HepG2 (cell line): Measurements from ENCODE around the gene TLK2. TPM values are rescaled to one million over a fixed set of nuclear protein-coding genes. Genes with fewer than 3 reads are reported as not detected.

ENCODE experiments used
- ATF2 ChIP-seq: sonication (generic); formaldehyde crosslinking; IDR thresholded peaks from 2 replicates; pipeline ENCODE4 v1.4.0; 2020; ENCODE audit warnings: missing genetic modification reagents
- CREM ChIP-seq, 2 experiments: sonication (generic) in 1 of 2; formaldehyde crosslinking in 1 of 2; IDR thresholded peaks; 2 replicates each; pipeline versions ENCODE4 v1.4.0 to v1.6.1; 2016 to 2020; ENCODE audit warnings: antibody characterized with exemption in 1 of 2, mild to moderate bottlenecking in 1 of 2, missing genetic modification reagents in 1 of 2
- ZNF230 ChIP-seq: sonication (generic); formaldehyde crosslinking; IDR thresholded peaks from 2 replicates; pipeline ENCODE4 v1.4.0; 2020; ENCODE audit warnings: mild to moderate bottlenecking, missing genetic modification reagents
- ZNF253 ChIP-seq: sonication (generic); formaldehyde crosslinking; IDR thresholded peaks from 2 replicates; pipeline ENCODE4 v1.8.0; 2022; ENCODE audit warnings: mild to moderate bottlenecking, missing genetic modification reagents, borderline replicate concordance
- ZNF264 ChIP-seq: sonication (generic); formaldehyde crosslinking; IDR thresholded peaks from 2 replicates; pipeline ENCODE4 v1.4.0; 2020; ENCODE audit warnings: missing genetic modification reagents
- ZNF280B ChIP-seq: sonication (generic); formaldehyde crosslinking; IDR thresholded peaks from 2 replicates; pipeline ENCODE4 v1.5.0; 2020; ENCODE audit warnings: missing genetic modification reagents, mild to moderate bottlenecking, borderline replicate concordance
- ZNF598 ChIP-seq: sonication (generic); formaldehyde crosslinking; IDR thresholded peaks from 2 replicates; pipeline ENCODE4 v1.5.1; 2020; ENCODE audit warnings: mild to moderate bottlenecking, missing genetic modification reagents, borderline replicate concordance
- polyA plus RNA-seq, 8 experiments: library from polyadenylated mRNA; depleted of rRNA in 3 of 8; stranded (reverse) in 7 of 8; unstranded in 1 of 8; fragments of >200 nt; fragmentation: Illumina TruSeq in 4 of 8; extraction: Trizol in 4 of 8; gene quantifications; 2 replicates each; pipeline versions ENCODE4 v1.2.1 to v1.2.3, GENCODE V29; 2011 to 2016; ENCODE audit warnings: low read depth in 4 of 8, missing spikeins in 1 of 8, mixed read lengths in 1 of 8; ENCODE audit not compliant: insufficient read depth in 1 of 8
- total RNA-seq, 5 experiments: library from RNA; depleted of rRNA; stranded (reverse); fragments of >200 nt; fragmentation: Illumina TruSeq; extraction: Trizol; gene quantifications; 2 replicates each; pipeline ENCODE4 v1.2.3, GENCODE V29; 2016; ENCODE audit warnings: low read depth in 1 of 5
- TF ChIP-seq, protein P1 (sequence below): sonication (generic); formaldehyde crosslinking; IDR thresholded peaks from 2 replicates; pipeline ENCODE4 v1.8.0; 2022; ENCODE audit warnings: mild to moderate bottlenecking, missing genetic modification reagents, borderline replicate concordance
- TF ChIP-seq, protein P2 (sequence below): IDR thresholded peaks from 2 replicates; pipeline ENCODE4 v1.6.1; 2012; ENCODE audit warnings: low read length, improper control_type of control experiment

Gene TLK2
- total and polyA plus RNA-seq, 2 of the 13 experiments (the other 11 are each of a cell fraction or from before 2014, with no cell fraction given), result 58.7 to 60.8 TPM

- TF ChIP-seq ATF2 (CRISPR knock-in tag) (no peak), CREM (IDR thresholded peaks at IDR 0.05) (no peak), CREM (CRISPR knock-in tag; IDR thresholded peaks at IDR 0.05) (no peak), ZNF598 (0 out of 2 replicates have a peak, but pooled peaks have one; percentile 16), ZNF253 (no peak), ZNF230 (no peak), ZNF280B (CRISPR knock-in tag) (no peak), ZNF264 (CRISPR knock-in tag) (no peak)
- TF ChIP-seq, protein P1, sequence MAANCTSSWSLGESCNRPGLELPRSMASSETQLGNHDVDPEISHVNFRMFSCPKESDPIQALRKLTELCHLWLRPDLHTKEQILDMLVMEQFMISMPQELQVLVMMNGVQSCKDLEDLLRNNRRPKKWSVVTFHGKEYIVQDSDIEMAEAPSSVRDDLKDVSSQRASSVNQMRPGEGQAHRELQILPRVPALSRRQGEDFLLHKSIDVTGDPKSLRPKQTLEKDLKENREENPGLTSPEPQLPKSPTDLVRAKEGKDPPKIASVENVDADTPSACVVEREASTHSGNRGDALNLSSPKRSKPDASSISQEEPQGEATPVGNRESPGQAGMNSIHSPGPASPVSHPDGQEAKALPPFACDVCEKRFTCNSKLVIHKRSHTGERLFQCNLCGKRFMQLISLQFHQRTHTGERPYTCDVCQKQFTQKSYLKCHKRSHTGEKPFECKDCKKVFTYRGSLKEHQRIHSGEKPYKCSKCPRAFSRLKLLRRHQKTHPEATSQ, result no peak
- TF ChIP-seq, protein P2, sequence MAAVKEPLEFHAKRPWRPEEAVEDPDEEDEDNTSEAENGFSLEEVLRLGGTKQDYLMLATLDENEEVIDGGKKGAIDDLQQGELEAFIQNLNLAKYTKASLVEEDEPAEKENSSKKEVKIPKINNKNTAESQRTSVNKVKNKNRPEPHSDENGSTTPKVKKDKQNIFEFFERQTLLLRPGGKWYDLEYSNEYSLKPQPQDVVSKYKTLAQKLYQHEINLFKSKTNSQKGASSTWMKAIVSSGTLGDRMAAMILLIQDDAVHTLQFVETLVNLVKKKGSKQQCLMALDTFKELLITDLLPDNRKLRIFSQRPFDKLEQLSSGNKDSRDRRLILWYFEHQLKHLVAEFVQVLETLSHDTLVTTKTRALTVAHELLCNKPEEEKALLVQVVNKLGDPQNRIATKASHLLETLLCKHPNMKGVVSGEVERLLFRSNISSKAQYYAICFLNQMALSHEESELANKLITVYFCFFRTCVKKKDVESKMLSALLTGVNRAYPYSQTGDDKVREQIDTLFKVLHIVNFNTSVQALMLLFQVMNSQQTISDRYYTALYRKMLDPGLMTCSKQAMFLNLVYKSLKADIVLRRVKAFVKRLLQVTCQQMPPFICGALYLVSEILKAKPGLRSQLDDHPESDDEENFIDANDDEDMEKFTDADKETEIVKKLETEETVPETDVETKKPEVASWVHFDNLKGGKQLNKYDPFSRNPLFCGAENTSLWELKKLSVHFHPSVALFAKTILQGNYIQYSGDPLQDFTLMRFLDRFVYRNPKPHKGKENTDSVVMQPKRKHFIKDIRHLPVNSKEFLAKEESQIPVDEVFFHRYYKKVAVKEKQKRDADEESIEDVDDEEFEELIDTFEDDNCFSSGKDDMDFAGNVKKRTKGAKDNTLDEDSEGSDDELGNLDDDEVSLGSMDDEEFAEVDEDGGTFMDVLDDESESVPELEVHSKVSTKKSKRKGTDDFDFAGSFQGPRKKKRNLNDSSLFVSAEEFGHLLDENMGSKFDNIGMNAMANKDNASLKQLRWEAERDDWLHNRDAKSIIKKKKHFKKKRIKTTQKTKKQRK, result no peak
Measured at GRCh38 chr17:62637809-62638208, 159.2 kb downstream of the TLK2 start (continued).
